ENCODE measurements around the gene HADHB. TPM values are rescaled to one million over a fixed set of nuclear protein-coding genes. Genes with fewer than 3 reads are reported as not detected.
"Not testable (repeated sequence)": the region's sequence is repeated elsewhere in the genome, so short reads cannot be mapped to it uniquely, and the experiment has no call there.

The HADHB gene
- total RNA-seq, 1 experiment from 2014 or later = 154 TPM

- Histone ChIP-seq H3K27me3 (no peaks in the 10 kb centered on the region), H3K4me3 (no peak overlapping the region), H3K27ac (no peak overlapping the region), H3K4me1 (no peaks in the 10 kb centered on the region), H3K9me3 (replicated peaks) (0 out of 2 replicates have a peak, but pooled peaks cover 5% of the 10 kb centered on the region), H3K36me3 (peaks cover 84% of the 10 kb centered on the region)
- DNase-seq = no peak
These were observed 13.9 kb upstream of the HADHB start for GRCh38 chr2:26230806-26231205.

GRCh38 chr2:26235089-26235488 is 9.7 kb upstream of the HADHB start:
- Histone ChIP-seq H3K4me1 (no peaks in the 10 kb centered on the region), H3K36me3 (peaks cover 67% of the 10 kb centered on the region), H3K27ac (no peak overlapping the region), H3K9me3 (replicated peaks) (no peaks in the 10 kb centered on the region), H3K4me3 (no peak overlapping the region), H3K27me3 (no peaks in the 10 kb centered on the region)
- DNase-seq = peak in 1 of 2 experiments; percentile 23

GRCh38 chr2:26237868-26238267 is 6.9 kb upstream of the HADHB start:
- H3K9me3 ChIP-seq (replicated peaks) = no peaks in the 10 kb centered on the region
- no peak overlapping the region for H3K27ac ChIP-seq
- no peak overlapping the region for H3K4me3 ChIP-seq
- peaks cover 43% of the 10 kb centered on the region for H3K36me3 ChIP-seq
- DNase-seq = no peak
- H3K4me1 ChIP-seq = no peaks in the 10 kb centered on the region
- H3K27me3 ChIP-seq = no peaks in the 10 kb centered on the region

GRCh38 chr2:26238311-26238958 is 6.3 kb upstream of the HADHB start:
- no peaks in the 10 kb centered on the region for H3K27me3 ChIP-seq
- no peaks in the 10 kb centered on the region for H3K4me1 ChIP-seq
- H3K36me3 ChIP-seq = peaks cover 38% of the 10 kb centered on the region
- H3K4me3 ChIP-seq = no peak overlapping the region
- H3K27ac ChIP-seq = no peak overlapping the region
- DNase-seq = no peak
- no peaks in the 10 kb centered on the region for H3K9me3 ChIP-seq (replicated peaks)

GRCh38 chr2:26241928-26242436 is 2.8 kb upstream of the HADHB start:
- H3K9me3 ChIP-seq (replicated peaks) = no peaks in the 10 kb centered on the region
- no peaks in the 10 kb centered on the region for H3K4me1 ChIP-seq
- DNase-seq = no peak
- no peak overlapping the region for H3K27ac ChIP-seq
- no peaks in the 10 kb centered on the region for H3K27me3 ChIP-seq
- H3K4me3 ChIP-seq = no peak overlapping the region
- H3K36me3 ChIP-seq = peaks cover 17% of the 10 kb centered on the region

GRCh38 chr2:26243470-26244308 is 1.1 kb upstream of the HADHB start:
- no peaks in the 10 kb centered on the region for H3K4me1 ChIP-seq
- peak overlapping the region; percentile 97 for H3K27ac ChIP-seq
- no peaks in the 10 kb centered on the region for H3K27me3 ChIP-seq
- peak overlapping the region; percentile 84 for H3K4me3 ChIP-seq
- peak; percentile 17 to 48 for DNase-seq
- H3K36me3 ChIP-seq = peaks cover under 1% of the 10 kb centered on the region; the same call in 1 of the 2 replicates
- H3K9me3 ChIP-seq (replicated peaks) = no peaks in the 10 kb centered on the region

- H3K9me3 ChIP-seq (replicated peaks) = no peaks in the 10 kb centered on the region
- peak overlapping the region; percentile 97 for H3K27ac ChIP-seq
- peak; percentile 37 to 61 for DNase-seq
- H3K4me1 ChIP-seq = no peaks in the 10 kb centered on the region
- H3K27me3 ChIP-seq = no peaks in the 10 kb centered on the region
- peak overlapping the region; percentile 84 for H3K4me3 ChIP-seq
- no peaks in the 10 kb centered on the region for H3K36me3 ChIP-seq
These were observed 543 bp downstream of the HADHB start for GRCh38 chr2:26245231-26245732.

- Histone ChIP-seq H3K9me3 (replicated peaks) (no peaks in the 10 kb centered on the region), H3K27me3 (no peaks in the 10 kb centered on the region), H3K27ac (no peak overlapping the region), H3K4me1 (no peaks in the 10 kb centered on the region), H3K4me3 (peak overlapping the region; percentile 84), H3K36me3 (no peaks in the 10 kb centered on the region)
- peak in 1 of 2 experiments; percentile 22 for DNase-seq
These were observed 1.1 kb downstream of the HADHB start for GRCh38 chr2:26245810-26246209.

GRCh38 chr2:26246818-26247217 is 2.1 kb downstream of the HADHB start:
- Histone ChIP-seq H3K27ac (no peak overlapping the region), H3K36me3 (no peaks in the 10 kb centered on the region), H3K9me3 (replicated peaks) (no peaks in the 10 kb centered on the region), H3K4me1 (0 out of 2 replicates have a peak, but pooled peaks cover 3% of the 10 kb centered on the region), H3K4me3 (no peak overlapping the region), H3K27me3 (no peaks in the 10 kb centered on the region)
- DNase-seq = no peak

- no peak for DNase-seq
- Histone ChIP-seq H3K4me1 (0 out of 2 replicates have a peak, but pooled peaks cover 3% of the 10 kb centered on the region), H3K27me3 (no peaks in the 10 kb centered on the region), H3K36me3 (0 out of 2 replicates have a peak, but pooled peaks cover 8% of the 10 kb centered on the region), H3K9me3 (replicated peaks) (no peaks in the 10 kb centered on the region), H3K27ac (no peak overlapping the region), H3K4me3 (no peak overlapping the region)
These were observed 4.9 kb downstream of the HADHB start for GRCh38 chr2:26249625-26250024.

- peak; percentile 72 to 82 for DNase-seq
- 0 out of 2 replicates have a peak, but pooled peaks cover 3% of the 10 kb centered on the region for H3K4me1 ChIP-seq
- H3K9me3 ChIP-seq (replicated peaks) = no peaks in the 10 kb centered on the region
These were observed 7.2 kb downstream of the HADHB start for GRCh38 chr2:26251893-26252292.

GRCh38 chr2:26255759-26256384 is 11.1 kb downstream of the HADHB start:
- H3K36me3 ChIP-seq = peaks cover 13% of the 10 kb centered on the region

More at GRCh38 chr2:26251893-26252292, 7.2 kb downstream of the HADHB start:
- no peak overlapping the region for H3K27ac ChIP-seq
- H3K4me3 ChIP-seq = no peak overlapping the region
- no peaks in the 10 kb centered on the region for H3K27me3 ChIP-seq
- H3K36me3 ChIP-seq = peaks cover 11% of the 10 kb centered on the region; the same call in 1 of the 2 replicates

GRCh38 chr2:26258836-26259235 is 14.1 kb downstream of the HADHB start:
- not testable (repeated sequence) for H3K9me3 ChIP-seq (replicated peaks); H3K4me1 ChIP-seq; H3K4me3 ChIP-seq; DNase-seq; H3K27me3 ChIP-seq; H3K27ac ChIP-seq
- H3K36me3 ChIP-seq = peaks cover 22% of the 10 kb centered on the region

More at GRCh38 chr2:26255759-26256384, 11.1 kb downstream of the HADHB start:
- no peak for DNase-seq
- H3K4me1 ChIP-seq = 0 out of 2 replicates have a peak, but pooled peaks cover 3% of the 10 kb centered on the region
- H3K9me3 ChIP-seq (replicated peaks) = no peaks in the 10 kb centered on the region
- H3K27me3 ChIP-seq = no peaks in the 10 kb centered on the region
- H3K27ac ChIP-seq = no peak overlapping the region
- no peak overlapping the region for H3K4me3 ChIP-seq

- Histone ChIP-seq H3K27me3 (no peaks in the 10 kb centered on the region), H3K36me3 (peaks cover 16% of the 10 kb centered on the region), H3K27ac (no peak overlapping the region), H3K9me3 (replicated peaks) (no peaks in the 10 kb centered on the region), H3K4me3 (no peak overlapping the region), H3K4me1 (no peaks in the 10 kb centered on the region)
- no peak for DNase-seq
These were observed 23.5 kb downstream of the HADHB start for GRCh38 chr2:26268213-26268612.
